ENCODE data around the gene TTBK1.

DNA sequence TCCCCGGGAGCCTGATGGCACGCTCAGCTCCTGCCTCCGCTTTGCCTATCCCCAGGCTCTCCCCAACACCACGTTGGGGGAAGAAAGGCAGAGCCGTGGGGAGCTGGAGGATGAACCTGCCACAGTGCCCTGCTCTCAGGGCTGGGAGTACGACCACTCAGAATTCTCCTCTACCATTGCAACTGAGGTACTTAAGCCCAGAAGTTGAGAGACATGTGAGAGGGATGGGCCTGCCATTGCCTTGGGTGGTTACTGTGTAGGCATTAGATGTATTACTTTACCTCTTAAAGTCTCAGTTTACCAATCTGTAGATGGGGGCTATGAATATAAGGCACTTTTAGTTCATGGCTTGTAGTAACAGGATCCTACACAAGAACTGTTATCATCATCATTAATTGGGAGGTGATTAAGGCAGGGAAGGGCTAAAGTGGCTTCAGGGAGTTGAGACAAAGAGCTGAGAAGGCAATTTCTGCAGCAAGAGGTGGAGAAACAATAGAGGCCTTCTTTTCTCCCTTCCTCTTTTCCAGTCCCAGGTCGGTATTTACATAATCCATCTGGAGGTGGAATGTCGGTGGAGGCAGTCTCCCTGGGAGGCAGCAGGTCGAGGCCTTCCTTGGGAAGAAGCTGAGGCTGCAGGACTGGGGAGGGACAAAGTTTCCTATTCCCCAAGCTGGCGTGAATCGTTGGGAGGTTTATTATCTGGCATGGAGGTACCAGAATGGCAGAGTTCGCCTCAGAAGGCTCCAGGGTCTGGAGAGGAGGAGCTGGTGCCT, 55.5 kb downstream of the TTBK1 start:
- TF ChIP-seq POLR2A (IDR thresholded peaks at IDR 0.05; ENCODE audit: low read depth, low read length) = no peak
- TF ChIP-seq POLR2AphosphoS5 (IDR thresholded peaks at IDR 0.05; ENCODE audit: low read depth, low read length) = no peak

Data from GM12892 (cell line).